Breast epithelium (tissue), 3 donors: ENCODE measurements around the gene KDM4C.

ENCODE experiments used
- POLR2A ChIP-seq: fragments of 450-650 bp; IDR thresholded peaks from one replicate; pipeline ENCODE4 v1.6.1; 2016; ENCODE audit warnings: antibody characterized with exemption, mild to moderate bottlenecking, moderate library complexity
- POLR2AphosphoS5 ChIP-seq, 3 donors: sonication (generic); formaldehyde crosslinking; IDR thresholded peaks; one replicate each; pipeline ENCODE4 v1.6.1; 2017; ENCODE audit warnings: antibody characterized with exemption in 3 of 3
- TF ChIP-seq, protein P1 (sequence below), 3 donors: fragments of 450-650 bp; IDR thresholded peaks; one replicate each; pipeline ENCODE4 v1.5.1; 2016 to 2017; ENCODE audit warnings: antibody characterized with exemption in 3 of 3, mild to moderate bottlenecking in 3 of 3, moderate library complexity in 3 of 3

GRCh38 chr9:7058473-7058872 is 300.7 kb downstream of the KDM4C start:
- TF ChIP-seq, protein P1, sequence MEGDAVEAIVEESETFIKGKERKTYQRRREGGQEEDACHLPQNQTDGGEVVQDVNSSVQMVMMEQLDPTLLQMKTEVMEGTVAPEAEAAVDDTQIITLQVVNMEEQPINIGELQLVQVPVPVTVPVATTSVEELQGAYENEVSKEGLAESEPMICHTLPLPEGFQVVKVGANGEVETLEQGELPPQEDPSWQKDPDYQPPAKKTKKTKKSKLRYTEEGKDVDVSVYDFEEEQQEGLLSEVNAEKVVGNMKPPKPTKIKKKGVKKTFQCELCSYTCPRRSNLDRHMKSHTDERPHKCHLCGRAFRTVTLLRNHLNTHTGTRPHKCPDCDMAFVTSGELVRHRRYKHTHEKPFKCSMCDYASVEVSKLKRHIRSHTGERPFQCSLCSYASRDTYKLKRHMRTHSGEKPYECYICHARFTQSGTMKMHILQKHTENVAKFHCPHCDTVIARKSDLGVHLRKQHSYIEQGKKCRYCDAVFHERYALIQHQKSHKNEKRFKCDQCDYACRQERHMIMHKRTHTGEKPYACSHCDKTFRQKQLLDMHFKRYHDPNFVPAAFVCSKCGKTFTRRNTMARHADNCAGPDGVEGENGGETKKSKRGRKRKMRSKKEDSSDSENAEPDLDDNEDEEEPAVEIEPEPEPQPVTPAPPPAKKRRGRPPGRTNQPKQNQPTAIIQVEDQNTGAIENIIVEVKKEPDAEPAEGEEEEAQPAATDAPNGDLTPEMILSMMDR (IDR thresholded peaks at IDR 0.05): no peak
- TF ChIP-seq POLR2AphosphoS5 (IDR thresholded peaks at IDR 0.05) (no peak), POLR2A (no peak)
